Activated T-helper 1 cell treated with anti-CD3 and anti-CD28 coated beads, Interleukin-2, amount 50 U/mL, for 16 hours (primary cell): ENCODE measurements around the gene CRTC2.
A peak's percentile ranks its signal among the peaks of the same experiment; 100 is the strongest.
"Not testable (repeated sequence)": the region's sequence is repeated elsewhere in the genome, so short reads cannot be mapped to it uniquely, and the experiment has no call there.

Experiments
- DNase-seq, 2 donors: peaks; one replicate each; pipeline ENCODE4 v3.0.0-alpha.2; 2020; ENCODE audit warnings: low read depth in 1 of 2, low spot score in 1 of 2

CRTC2 gene, protein sequence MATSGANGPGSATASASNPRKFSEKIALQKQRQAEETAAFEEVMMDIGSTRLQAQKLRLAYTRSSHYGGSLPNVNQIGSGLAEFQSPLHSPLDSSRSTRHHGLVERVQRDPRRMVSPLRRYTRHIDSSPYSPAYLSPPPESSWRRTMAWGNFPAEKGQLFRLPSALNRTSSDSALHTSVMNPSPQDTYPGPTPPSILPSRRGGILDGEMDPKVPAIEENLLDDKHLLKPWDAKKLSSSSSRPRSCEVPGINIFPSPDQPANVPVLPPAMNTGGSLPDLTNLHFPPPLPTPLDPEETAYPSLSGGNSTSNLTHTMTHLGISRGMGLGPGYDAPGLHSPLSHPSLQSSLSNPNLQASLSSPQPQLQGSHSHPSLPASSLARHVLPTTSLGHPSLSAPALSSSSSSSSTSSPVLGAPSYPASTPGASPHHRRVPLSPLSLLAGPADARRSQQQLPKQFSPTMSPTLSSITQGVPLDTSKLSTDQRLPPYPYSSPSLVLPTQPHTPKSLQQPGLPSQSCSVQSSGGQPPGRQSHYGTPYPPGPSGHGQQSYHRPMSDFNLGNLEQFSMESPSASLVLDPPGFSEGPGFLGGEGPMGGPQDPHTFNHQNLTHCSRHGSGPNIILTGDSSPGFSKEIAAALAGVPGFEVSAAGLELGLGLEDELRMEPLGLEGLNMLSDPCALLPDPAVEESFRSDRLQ

DNA sequence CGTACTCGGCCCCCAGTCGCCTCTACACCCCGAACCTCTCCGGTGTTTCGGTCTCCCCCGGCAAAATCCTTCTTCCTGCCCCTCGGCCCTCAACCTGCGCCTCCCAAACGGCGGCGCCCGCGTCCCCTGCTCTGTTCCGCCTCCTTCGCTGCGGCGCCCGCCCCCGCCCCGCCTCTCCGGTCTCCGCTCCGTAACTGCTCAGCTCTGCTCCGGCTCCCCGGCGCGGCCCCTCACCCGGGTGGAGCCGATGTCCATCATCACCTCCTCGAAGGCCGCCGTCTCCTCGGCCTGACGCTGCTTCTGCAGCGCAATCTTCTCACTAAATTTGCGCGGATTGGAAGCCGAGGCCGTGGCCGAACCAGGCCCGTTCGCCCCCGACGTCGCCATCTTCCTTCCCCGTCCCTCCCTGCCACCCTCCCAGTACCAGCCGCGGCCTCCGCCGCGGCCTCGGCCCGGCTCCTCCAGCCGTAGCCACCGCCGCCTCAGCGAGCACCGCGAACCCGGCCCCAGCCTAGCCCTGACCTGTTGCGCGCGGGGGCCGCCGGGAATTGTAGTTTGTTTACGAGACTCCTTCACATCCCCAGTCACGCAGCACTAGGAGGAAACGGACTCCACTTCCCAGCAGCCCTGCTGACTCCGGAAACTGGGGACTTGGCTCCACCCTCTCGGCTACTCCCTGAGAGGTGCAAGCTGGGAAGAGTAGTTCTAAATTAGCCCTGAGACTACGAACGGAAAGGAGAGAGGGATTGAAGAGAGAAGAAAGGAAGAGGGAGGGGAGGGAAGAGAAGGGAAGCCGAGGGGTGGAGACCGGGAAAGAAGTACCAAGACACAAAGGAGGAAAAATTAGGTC, at the start of gene CRTC2:
Gene CRTC2, minus strand, starts transcription at position 502 of the 850 bp plus-strand sequence. Its CDS starts 115 bp downstream, at position 387.
- peak; percentile 93 to 95 for DNase-seq

DNA sequence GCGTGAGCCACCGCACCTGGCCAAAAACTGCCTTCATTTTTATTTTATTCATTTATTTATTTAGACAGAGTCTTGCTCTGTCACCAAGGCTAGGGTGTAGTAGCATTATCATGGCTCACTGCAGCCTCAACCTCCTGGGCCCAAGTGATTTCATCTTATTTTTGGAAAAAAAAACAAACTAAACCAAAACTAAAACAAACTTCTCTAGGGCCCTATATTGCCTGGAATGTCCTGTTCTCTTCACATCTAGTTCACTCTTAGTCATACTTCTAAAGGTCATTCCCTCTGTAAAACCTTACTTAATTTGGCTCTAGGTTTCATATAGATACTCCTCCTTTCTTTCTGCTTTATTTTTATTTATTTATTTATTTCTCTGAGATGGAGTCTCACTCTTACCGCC, 47.7 kb upstream of the CRTC2 start:
- DNase-seq, result no peak

DNA sequence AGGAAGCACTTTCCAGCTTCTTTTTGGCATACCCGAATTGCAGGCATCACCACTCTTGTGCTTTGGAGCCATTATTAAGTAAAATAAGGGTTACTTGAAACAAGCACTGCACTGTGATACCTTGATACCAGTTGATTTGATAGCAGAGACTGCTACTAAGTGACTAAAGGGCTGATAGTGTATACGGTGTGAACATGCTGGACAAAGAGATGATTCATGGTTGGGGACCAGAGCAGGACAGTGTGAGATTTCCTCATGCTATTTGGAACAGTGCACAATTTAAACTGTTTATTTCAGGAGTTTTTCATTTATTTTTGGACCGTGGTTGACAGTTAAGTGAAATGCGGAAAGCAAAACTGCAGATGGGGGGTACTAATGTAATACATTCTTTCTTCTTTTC, 42.0 kb upstream of the CRTC2 start:
- no peak for DNase-seq

DNA sequence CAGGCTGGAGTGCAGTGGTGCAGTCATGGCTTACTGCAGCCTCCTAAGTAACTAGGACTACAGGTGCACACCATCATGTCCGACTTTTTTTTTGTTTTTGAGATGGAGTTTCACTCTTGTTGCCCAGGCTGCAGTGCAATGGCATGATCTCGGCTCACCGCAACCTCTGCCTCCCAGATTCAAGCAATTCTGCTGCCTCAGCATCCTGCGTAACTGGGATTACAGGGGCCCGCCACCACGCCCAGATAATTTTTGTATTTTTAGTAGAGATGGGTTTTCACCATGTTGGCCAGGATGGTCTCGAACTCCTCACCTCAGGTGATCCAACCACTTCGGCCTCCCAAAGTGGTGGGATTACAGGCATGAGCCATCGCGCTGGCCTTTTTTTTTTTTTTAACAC, 38.5 kb upstream of the CRTC2 start:
- not testable (repeated sequence) for DNase-seq

DNA sequence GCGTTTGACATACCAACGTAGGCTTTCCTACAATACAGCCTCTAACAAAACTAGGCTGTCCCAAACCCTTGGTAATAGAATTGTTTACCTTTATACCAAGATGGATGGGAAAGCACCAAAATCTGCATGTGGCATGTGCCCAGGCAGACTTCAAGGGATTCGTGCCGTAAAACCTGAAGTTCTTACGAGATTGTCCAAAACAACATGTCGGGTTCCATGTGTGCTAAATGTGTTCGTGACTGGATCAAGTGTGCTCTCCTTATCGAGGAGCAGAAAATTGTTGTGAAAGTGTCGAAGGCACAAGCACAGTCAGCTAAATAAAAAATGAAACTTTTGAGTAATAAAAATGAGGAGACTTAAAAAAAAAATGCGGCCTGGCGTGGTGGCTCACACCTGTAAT, 37.2 kb upstream of the CRTC2 start:
- no peak for DNase-seq

DNA sequence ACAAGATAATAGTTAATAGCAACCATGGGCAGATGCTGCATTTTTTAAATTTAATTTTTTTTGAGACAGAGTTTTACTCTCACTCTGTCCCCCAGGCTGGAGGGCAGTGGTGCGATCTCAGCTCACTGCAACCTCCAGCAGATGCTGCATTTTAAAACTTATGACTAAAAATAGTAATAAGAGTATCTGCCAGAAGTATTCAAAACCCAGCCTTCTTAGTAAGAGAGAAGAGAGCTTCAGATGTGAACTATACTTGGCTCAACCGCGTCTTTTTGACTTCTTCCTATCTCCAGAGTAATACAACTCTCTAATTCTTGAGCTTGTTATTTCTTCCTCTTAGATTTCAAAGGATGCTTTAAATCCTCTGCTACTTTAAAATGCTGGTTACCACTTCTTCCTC, 36.8 kb upstream of the CRTC2 start:
- no peak for DNase-seq

DNA sequence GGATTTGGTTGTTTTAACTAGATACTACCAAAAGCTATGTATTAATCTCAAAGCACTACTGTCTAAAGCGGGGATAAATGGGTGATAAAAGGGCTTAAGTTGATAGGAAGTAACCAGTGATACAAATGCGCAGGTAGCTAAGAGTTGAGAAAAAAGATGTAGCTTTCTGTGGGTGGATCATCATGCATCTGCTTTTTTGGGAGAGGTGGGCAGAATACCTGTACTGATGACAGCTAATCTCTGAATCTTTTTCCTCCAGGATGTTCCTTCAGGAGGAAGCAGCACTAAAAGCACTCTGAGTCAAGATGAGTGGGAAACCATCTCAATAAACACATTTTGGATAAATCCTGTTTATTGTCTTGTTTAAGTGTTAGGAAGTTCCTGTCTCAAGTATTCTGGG, 33.4 kb upstream of the CRTC2 start:
- DNase-seq, result no peak

DNA sequence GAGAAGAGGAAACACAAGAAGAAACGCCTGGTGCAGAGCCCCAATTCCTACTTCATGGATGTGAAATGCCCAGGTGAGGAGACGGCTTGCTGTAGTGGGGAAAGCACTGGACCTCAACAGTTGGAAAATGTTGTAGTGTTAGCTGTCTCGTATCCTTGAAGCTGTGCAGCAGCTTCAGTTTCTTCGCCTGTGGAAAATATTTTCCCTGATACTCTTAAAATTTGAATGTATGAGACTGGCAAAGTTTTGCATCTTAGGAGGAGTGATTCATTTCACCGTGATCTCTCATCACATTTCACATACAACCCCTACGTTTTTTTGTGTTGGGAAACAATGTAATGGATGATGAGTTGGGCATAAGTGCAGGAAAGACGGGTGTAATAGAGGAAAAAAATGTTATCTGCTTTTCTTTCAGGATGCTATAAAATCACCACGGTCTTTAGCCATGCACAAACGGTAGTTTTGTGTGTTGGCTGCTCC, 32.8 kb upstream of the CRTC2 start:
- no peak for DNase-seq

DNA sequence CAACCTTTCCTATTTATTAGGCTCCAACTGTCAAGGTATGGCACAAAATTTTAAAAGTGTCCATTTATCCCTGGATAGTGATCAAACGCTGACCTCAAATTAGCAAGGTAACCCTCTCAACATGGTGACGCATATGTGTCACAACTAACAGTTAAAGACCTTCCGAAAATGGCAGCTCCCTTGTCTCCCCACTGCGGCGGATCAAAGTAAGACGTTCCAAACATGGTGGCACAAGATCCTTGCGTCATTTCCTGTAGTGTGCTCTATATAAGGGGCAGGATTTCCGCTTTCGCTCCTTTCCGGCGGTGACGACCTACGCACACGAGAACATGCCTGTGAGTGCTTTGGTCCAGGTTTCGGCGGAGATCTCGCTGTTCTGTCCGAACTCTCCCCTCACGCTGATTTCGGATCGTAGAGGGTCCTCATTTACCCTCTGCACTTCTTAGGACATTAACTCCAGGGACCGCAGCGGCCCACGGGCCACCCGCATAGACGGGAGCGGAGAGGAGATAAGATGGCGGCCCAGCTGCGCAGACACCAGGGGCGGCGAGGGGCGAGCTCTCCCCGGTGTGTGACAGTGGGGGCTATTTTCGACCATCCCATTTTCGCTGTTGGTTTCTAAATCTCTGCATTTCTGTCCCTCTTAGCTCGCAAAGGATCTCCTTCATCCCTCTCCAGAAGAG, 32.2 kb upstream of the CRTC2 start, which contains the start of gene RPS27:
Gene RPS27, plus strand, starts transcription at position 295 of the 683 bp plus-strand sequence. Its CDS starts 35 bp downstream, at position 330.
- DNase-seq, result peak; percentile 64 to 77

DNA sequence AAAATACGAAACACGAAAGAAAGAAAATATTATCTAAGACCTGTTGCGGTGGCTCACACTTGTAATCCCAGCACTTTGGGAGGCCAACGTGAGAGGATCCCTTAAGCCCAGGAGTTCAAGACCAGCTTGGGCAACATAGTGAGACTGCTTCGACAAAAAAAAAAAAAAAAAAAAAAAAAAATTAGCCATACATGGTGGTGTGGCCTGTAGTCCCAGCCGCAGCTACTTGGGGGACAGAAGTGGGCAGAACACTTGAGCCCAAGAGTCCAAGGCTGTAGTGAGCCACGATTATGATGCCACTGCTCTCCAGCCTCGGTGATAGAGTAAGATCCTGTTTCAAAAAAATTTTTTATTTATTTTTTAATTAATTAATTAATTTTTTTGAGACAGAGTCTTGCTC, 29.2 kb upstream of the CRTC2 start:
- no peak for DNase-seq

DNA sequence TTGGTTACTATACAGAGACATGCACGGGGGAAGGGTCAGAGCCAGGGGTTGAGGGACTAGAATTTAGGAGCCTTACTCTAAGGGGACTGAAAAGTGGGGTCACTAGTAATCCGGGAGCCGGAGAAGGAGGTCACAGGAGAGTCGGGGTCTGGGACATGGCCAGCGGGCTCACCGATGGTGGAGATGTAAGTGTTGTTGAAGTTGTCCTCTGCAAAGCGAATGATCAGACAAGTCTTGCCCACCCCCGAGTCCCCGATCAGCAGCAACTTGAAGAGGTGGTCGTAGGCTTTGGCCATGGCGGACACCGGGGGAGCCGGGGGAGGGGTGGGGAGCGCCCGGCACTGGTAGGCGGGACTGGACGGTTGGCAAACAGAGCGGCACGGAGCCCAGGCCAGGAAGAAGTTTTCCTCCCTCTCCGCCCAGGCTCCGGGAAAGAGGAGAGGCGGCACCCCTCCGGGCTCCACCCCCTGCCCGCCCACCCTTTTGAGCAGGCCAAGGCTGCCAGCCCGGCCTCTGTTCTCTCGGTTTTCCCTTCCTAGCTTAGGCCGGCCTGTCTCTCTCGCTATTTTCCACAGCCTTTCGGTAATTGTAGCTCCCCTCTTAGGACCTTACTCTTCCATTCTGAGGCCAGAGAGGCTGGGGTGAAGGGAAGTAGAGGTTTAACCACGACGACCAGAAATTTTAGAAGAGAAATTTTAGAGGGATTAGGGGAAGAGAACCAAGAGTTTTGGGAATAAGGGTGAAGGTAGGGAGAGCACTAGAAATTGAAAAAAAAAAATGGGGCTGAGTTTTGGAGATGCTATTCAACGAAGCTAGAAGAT, 27.7 kb upstream of the CRTC2 start, which contains the start of gene RAB13:
Gene RAB13, minus strand, starts transcription at position 399 of the 821 bp plus-strand sequence. Its CDS starts 103 bp downstream, at position 296.
- DNase-seq, result no peak

DNA sequence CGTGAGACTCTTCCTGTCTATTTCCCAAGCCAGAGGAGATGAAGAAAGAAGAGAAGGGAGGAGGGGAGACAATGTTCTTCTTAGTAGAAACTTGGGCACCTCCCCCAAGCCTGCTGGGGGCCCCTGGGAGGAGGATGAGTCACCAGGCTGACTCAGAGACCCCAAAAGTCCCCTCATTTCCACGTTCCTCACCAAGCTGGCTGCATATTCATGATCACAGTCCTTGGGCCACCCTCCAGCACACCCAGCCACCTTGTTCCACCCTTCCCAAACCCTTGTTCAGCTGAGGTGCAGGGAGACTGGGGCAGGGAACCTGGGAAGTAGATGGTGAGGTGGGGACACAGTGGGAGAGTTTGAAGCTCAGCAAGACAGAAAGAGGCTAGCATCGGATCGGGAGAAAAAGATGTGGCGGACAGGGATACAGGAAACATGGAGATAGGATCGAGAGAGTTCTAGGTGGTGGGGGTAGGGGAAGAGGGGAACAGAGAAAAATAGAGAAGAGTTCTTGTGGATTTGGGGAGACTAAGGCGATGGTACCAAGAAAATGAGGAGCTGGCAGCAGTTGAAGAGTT, 27.0 kb upstream of the CRTC2 start:
- DNase-seq, result no peak

DNA sequence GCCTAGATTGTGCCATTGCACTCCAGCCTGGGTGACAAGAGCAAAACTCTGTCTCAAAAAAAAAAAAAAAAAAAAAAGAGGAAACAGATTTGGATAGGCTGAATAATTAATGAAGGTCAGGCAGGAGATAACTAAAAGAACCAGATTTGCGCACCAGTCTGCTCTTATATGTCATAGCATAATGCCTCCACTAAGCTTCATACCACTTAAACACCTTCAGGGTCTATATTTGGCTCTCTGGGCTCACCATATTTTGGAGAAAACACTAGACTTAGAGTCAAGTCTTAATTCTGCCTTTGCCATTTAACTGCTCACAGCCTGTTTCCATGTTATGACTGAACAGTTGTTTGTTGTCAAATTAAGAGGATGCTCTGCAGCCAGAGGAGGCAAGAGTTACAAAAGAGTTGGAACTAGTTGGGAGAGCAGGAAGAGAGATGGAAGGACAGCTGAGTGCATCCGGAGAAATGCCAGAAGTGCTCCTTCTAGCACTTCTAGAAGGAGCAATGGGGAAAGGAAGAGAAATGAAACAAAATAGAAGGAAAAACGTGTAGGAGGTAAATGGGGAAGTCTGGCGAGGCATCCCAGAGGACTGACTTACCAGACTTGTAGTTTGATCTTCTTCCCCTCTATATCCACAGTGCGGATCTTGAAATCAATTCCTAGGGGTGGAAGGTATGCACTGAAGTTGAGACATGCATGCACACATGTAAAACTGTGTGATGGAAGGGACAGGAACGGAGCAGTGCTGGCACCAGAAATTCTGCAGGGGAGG, 25.9 kb upstream of the CRTC2 start:
- DNase-seq, result no peak

DNA sequence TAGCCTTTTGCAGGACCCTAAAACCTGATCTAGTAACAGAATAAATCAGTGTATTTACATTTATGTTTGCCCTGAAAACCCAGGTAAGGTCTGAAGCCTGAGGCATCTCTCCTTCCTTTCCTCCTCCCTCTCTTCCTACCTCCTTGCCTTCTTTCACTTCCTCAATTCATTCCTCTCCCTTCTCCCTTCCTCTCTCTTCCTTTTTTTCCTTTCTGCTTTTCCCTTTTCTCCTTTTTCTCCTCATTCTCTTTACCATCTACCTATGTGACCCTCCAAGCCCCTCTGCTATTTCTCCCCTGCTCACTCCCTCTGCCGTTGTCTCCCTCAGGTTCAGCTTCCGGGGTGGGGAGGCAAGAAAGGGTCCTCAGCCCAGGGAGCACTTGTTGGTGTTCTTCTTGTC, 23.3 kb upstream of the CRTC2 start:
- not testable (repeated sequence) for DNase-seq

DNA sequence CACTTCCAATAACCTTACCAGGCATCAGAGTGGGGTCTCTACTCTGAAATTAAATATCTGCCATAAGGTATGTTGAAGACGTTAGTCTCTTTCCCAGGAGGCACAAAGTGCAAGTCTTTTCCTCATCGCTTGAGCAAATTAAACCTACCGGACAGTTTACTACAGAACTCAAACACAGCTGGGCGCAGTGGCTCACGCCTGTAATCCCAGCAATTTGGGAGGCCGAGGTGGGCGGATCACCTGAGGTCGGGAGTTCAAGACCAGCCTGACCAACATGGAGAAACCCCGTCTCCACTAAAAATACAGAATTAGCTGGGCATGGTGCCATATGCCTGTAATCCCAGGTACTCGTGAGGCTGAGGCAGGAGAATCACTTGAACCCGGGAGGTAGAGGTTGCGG, 20.7 kb upstream of the CRTC2 start:
- not testable (repeated sequence) for DNase-seq

DNA sequence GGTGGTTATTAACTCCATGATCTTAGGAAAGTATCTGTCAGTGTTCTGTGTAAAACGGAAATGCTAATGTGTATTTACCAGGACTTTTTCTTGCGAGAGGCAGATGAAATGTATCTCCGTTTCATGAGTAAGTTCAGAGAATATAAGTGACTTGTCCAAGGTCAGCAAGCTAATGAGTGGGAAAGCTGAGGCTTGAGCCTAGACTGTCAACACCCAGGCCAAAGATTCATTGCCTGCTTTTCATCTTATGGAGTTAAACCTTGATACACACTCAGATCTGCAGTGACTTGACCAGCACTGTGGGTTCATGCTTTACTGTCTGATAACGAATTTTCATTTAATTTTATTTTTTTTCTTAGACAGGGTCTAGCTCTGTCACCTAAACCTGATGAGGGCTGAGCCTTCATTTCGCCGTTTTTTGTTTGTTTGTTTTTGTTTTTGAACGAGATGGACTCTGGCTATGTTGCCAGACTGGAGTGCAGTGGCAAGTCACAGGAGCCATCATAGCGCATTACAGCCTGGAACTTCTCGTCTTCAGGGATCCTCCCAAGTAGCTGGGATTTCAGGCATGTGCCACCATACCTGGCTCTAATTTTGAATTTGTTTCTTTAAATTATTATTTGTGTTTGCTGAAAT, 20.0 kb upstream of the CRTC2 start:
- no peak for DNase-seq

DNA sequence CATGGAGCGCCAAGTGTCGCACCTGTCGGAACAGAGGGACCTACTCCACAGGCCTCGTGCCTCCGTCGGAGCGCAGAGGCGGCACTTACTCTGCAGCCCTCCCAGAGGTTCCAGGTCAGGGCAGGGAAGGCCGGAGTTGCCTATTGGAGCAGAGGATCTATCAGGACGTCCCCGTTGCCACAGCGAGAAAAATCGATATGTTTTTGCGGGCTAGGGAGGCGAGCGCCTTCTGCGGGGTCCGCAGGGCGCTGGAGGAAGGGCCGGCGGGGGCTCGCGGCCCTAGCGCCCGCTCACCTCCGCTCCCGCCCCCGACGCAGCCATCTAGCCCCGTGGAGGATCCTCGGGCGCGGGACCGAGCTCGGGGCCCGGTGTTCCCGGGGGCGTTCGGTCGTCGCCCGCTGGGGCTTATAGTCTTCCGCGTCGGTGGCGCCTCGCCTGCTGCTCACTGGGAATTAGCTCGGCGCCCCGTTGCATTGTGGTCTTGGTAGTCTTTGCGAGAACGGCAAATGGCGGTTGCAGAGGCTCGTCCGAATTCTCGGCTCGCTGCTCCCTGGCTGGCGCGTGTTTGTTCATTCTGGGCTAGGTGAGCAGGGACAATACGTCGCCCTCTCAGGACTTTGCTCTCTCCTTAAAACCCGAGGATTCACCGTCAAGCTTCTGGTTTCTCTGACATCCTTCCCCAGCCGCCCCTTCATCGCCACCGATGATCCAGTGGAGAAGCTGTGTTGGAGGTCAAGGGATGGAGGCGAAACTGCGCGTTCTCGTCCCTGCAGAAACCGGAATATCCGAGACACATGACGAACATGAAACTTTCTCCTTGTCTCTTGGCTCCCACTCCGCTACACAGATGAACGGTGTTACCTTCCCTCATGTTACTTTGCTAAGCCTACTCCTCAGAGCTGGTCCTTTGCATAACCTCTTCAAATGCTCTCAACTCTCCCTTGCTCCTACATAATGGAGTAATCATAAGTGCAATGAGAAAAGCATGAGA, 19.1 kb upstream of the CRTC2 start, which contains the start of gene JTB:
Gene JTB, minus strand, starts transcription at position 425 of the 991 bp plus-strand sequence. Its CDS starts 422 bp downstream, at position 3.
- DNase-seq, result peak; percentile 67 to 74
